Cardiac muscle cell (in vitro differentiated cells and primary cell): ENCODE data around the gene U2AF2. TPM values are rescaled to one million over a fixed set of nuclear protein-coding genes. Genes with fewer than 3 reads are reported as not detected.

Experiments
- polyA plus RNA-seq: library from polyadenylated mRNA; unstranded; fragments of >200 nt; fragmentation: Nextera tagmentation; extraction: Ambion mirVana; gene quantifications from 2 replicates; pipeline ENCODE4 v1.2.1, GENCODE V29; 2016
- total RNA-seq: library from RNA; depleted of rRNA; stranded (reverse); fragments of >200 nt; gene quantifications from 2 replicates; pipeline ENCODE4 v1.2.3, GENCODE V29; 2016

The U2AF2 gene
- total and polyA plus RNA-seq, 2 experiments from 2014 or later: 13.4 to 187 TPM

Other genes with a start within 250 kb of the U2AF2 start
- gene UBE2S, start 247.2 kb upstream of the U2AF2 start, total RNA-seq: 54.2 and 244 TPM in 2 replicates
- 164 and 471 TPM in 2 replicates for gene UBE2S, start 247.2 kb upstream of the U2AF2 start, polyA plus RNA-seq
- gene SHISA7, start 211.7 kb upstream of the U2AF2 start, total RNA-seq: not detected in 2 replicates
- gene SHISA7, start 211.7 kb upstream of the U2AF2 start, polyA plus RNA-seq: not detected in 2 replicates
- 99.4 and 200 TPM in 2 replicates for gene ISOC2, start 193.4 kb upstream of the U2AF2 start, total RNA-seq
- 73.9 and 89.7 TPM in 2 replicates for gene ISOC2, start 193.4 kb upstream of the U2AF2 start, polyA plus RNA-seq
- not detected in 2 replicates for gene C19orf85, start 190.3 kb upstream of the U2AF2 start, total RNA-seq
- not detected in 2 replicates for gene C19orf85, start 190.3 kb upstream of the U2AF2 start, polyA plus RNA-seq
- 15.7 and 16.7 TPM in 2 replicates for gene ZNF628, start 178.4 kb upstream of the U2AF2 start, total RNA-seq
- gene ZNF628, start 178.4 kb upstream of the U2AF2 start, polyA plus RNA-seq: 0.95 and 0.96 TPM in 2 replicates
- 56.5 and 78.7 TPM in 2 replicates for gene NAT14, start 169.8 kb upstream of the U2AF2 start, total RNA-seq
- 137 and 138 TPM in 2 replicates for gene NAT14, start 169.8 kb upstream of the U2AF2 start, polyA plus RNA-seq
- 0.32 and 0.89 TPM in 2 replicates for gene SSC5D, start 166.6 kb upstream of the U2AF2 start, total RNA-seq
- gene SSC5D, start 166.6 kb upstream of the U2AF2 start, polyA plus RNA-seq: 0.15 and 0.60 TPM in 2 replicates
- 2.4 and 5.3 TPM in 2 replicates for gene SBK2, start 117.9 kb upstream of the U2AF2 start, total RNA-seq
- gene SBK2, start 117.9 kb upstream of the U2AF2 start, polyA plus RNA-seq: 6.8 and 7.1 TPM in 2 replicates
- gene SBK3, start 109.5 kb upstream of the U2AF2 start, total RNA-seq: 0.71 and 0.88 TPM in 2 replicates
- gene SBK3, start 109.5 kb upstream of the U2AF2 start, polyA plus RNA-seq: not detected in 2 replicates
- gene ZNF579, start 74.2 kb upstream of the U2AF2 start, total RNA-seq: 10.3 and 13.4 TPM in 2 replicates
- gene ZNF579, start 74.2 kb upstream of the U2AF2 start, polyA plus RNA-seq: 14.9 and 17.7 TPM in 2 replicates
- 12.8 and 13.6 TPM in 2 replicates for gene FIZ1, start 55.5 kb upstream of the U2AF2 start, total RNA-seq
- 18.7 and 25.3 TPM in 2 replicates for gene FIZ1, start 55.5 kb upstream of the U2AF2 start, polyA plus RNA-seq
- gene ZNF524, start 54.7 kb upstream of the U2AF2 start, total RNA-seq: 26.5 and 29.1 TPM in 2 replicates
- 15.9 and 17.3 TPM in 2 replicates for gene ZNF524, start 54.7 kb upstream of the U2AF2 start, polyA plus RNA-seq
- gene ZNF865, start 49.4 kb upstream of the U2AF2 start, total RNA-seq: 7.1 and 11.2 TPM in 2 replicates
- 1.9 and 2.6 TPM in 2 replicates for gene ZNF865, start 49.4 kb upstream of the U2AF2 start, polyA plus RNA-seq
- gene ZNF784, start 30.5 kb upstream of the U2AF2 start, total RNA-seq: 15.1 and 15.4 TPM in 2 replicates
- 13.3 and 14.0 TPM in 2 replicates for gene ZNF784, start 30.5 kb upstream of the U2AF2 start, polyA plus RNA-seq
- 78.4 and 84.9 TPM in 2 replicates for gene ZNF580, start 14.0 kb upstream of the U2AF2 start, total RNA-seq
- gene ZNF580, start 14.0 kb upstream of the U2AF2 start, polyA plus RNA-seq: 104 and 124 TPM in 2 replicates
- gene ZNF581, start 11.4 kb upstream of the U2AF2 start, total RNA-seq: 28.4 and 42.0 TPM in 2 replicates
- gene ZNF581, start 11.4 kb upstream of the U2AF2 start, polyA plus RNA-seq: 22.3 and 28.7 TPM in 2 replicates
- 42.4 and 49.2 TPM in 2 replicates for gene CCDC106, start 6.8 kb upstream of the U2AF2 start, total RNA-seq
- gene CCDC106, start 6.8 kb upstream of the U2AF2 start, polyA plus RNA-seq: 40.6 and 43.5 TPM in 2 replicates
- 144 and 164 TPM in 2 replicates for gene EPN1, start 20.2 kb downstream of the U2AF2 start, total RNA-seq
- 151 and 173 TPM in 2 replicates for gene EPN1, start 20.2 kb downstream of the U2AF2 start, polyA plus RNA-seq
- gene NLRP9, start 83.4 kb downstream of the U2AF2 start, total RNA-seq: not detected in 2 replicates
- not detected in 2 replicates for gene NLRP9, start 83.4 kb downstream of the U2AF2 start, polyA plus RNA-seq
- gene RFPL4A, start 104.1 kb downstream of the U2AF2 start, total RNA-seq: not detected in 2 replicates
- gene RFPL4A, start 104.1 kb downstream of the U2AF2 start, polyA plus RNA-seq: not detected in 2 replicates
- not detected in 2 replicates for gene RFPL4AL1, start 114.1 kb downstream of the U2AF2 start, total RNA-seq
- gene RFPL4AL1, start 114.1 kb downstream of the U2AF2 start, polyA plus RNA-seq: not detected in 2 replicates
- not detected in 2 replicates for gene NLRP11, start 177.0 kb downstream of the U2AF2 start, total RNA-seq
- not detected in 2 replicates for gene NLRP11, start 177.0 kb downstream of the U2AF2 start, polyA plus RNA-seq
- not detected in 2 replicates for gene NLRP4, start 181.5 kb downstream of the U2AF2 start, total RNA-seq
- not detected in 2 replicates for gene NLRP4, start 181.5 kb downstream of the U2AF2 start, polyA plus RNA-seq